ENCODE measurements around the gene REEP3. TPM values are rescaled to one million over a fixed set of nuclear protein-coding genes. Genes with fewer than 3 reads are reported as not detected.
A peak's percentile ranks its signal among the peaks of the same experiment; 100 is the strongest.
"Not testable (repeated sequence)": the region's sequence is repeated elsewhere in the genome, so short reads cannot be mapped to it uniquely, and the experiment has no call there.

Gene REEP3
- total and polyA plus RNA-seq, 4 donors = 32.3 to 87.5 (median 51.4) TPM

GRCh38 chr10:63558132-63558784 lies 37.1 kb downstream of the REEP3 start:
- WGBS (ENCODE audit: insufficient coverage) = no CpG with 5 or more reads among the region's 5 CpGs
- no peak for DNase-seq (ENCODE audit: low read depth in 4 of 6, low spot score in 6 of 6)
- H3K9me3 ChIP-seq (ENCODE audit: control insufficient read depth, insufficient read depth, low read length) = no peaks in the 10 kb centered on the region
- no peaks in the 10 kb centered on the region for H3K27me3 ChIP-seq (ENCODE audit: control insufficient read depth, insufficient read depth, low read length)
- no peaks in the 10 kb centered on the region for H3K36me3 ChIP-seq (ENCODE audit: control insufficient read depth, insufficient read depth, low read length)
- H3K27ac ChIP-seq (ENCODE audit: low read depth, low read length) = no peak overlapping the region
- no peak overlapping the region for H3K4me3 ChIP-seq (ENCODE audit: low read depth, low read length)
- H3K4me1 ChIP-seq (ENCODE audit: control insufficient read depth, insufficient read depth, low read length) = peaks cover 2% of the 10 kb centered on the region

DNA sequence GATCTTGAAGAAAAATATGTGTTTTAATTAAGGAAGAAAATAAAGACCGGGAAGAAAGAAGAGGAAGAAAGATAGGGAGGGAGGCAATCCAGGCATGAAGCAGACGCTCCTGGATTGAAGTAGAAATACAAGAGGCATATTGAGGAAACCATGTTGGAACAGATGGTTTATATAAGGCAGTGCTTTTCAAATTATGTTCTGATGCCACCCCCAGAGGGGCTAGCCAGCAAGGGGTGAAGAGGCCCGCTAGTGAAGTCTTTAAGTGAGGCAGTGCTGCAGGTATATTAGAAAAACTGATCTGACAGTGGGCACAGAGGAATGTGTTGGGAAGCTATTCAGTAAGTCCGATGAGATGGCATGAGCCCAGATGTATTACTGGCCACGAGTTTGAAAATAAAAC lies 40.1 kb downstream of the REEP3 start:
- no peaks in the 10 kb centered on the region for H3K36me3 ChIP-seq (ENCODE audit: control insufficient read depth, insufficient read depth, low read length)
- WGBS (ENCODE audit: insufficient coverage) = 48% methylated on average over 5 of the region's 5 CpGs
- DNase-seq (ENCODE audit: low read depth in 4 of 6, low spot score in 6 of 6) = peak in 1 of 6 donors; percentile 66
- H3K9me3 ChIP-seq (ENCODE audit: control insufficient read depth, insufficient read depth, low read length) = no peaks in the 10 kb centered on the region
- H3K27ac ChIP-seq (ENCODE audit: low read depth, low read length) = no peak overlapping the region
- no peak overlapping the region for H3K4me3 ChIP-seq (ENCODE audit: low read depth, low read length)
- peaks cover 2% of the 10 kb centered on the region for H3K4me1 ChIP-seq (ENCODE audit: control insufficient read depth, insufficient read depth, low read length)
- no peaks in the 10 kb centered on the region for H3K27me3 ChIP-seq (ENCODE audit: control insufficient read depth, insufficient read depth, low read length)

- Histone ChIP-seq H3K9me3 (ENCODE audit: control insufficient read depth, insufficient read depth, low read length) (no peaks in the 10 kb centered on the region), H3K36me3 (ENCODE audit: control insufficient read depth, insufficient read depth, low read length) (no peaks in the 10 kb centered on the region), H3K27me3 (ENCODE audit: control insufficient read depth, insufficient read depth, low read length) (no peaks in the 10 kb centered on the region), H3K4me1 (ENCODE audit: control insufficient read depth, insufficient read depth, low read length) (peaks cover 2% of the 10 kb centered on the region), H3K27ac (ENCODE audit: low read depth, low read length) (no peak overlapping the region), H3K4me3 (ENCODE audit: low read depth, low read length) (no peak overlapping the region)
- no peak for DNase-seq (ENCODE audit: low read depth in 4 of 6, low spot score in 6 of 6)
- no CpG with 5 or more reads among the region's 3 CpGs for WGBS (ENCODE audit: insufficient coverage)
Observed at GRCh38 chr10:63562391-63562790, 41.2 kb downstream of the REEP3 start.

- peaks cover 2% of the 10 kb centered on the region for H3K4me1 ChIP-seq (ENCODE audit: control insufficient read depth, insufficient read depth, low read length)
- no peaks in the 10 kb centered on the region for H3K27me3 ChIP-seq (ENCODE audit: control insufficient read depth, insufficient read depth, low read length)
- H3K4me3 ChIP-seq (ENCODE audit: low read depth, low read length) = no peak overlapping the region
- no peaks in the 10 kb centered on the region for H3K36me3 ChIP-seq (ENCODE audit: control insufficient read depth, insufficient read depth, low read length)
- WGBS (ENCODE audit: insufficient coverage) = 40% methylated on average over 1 of the region's 4 CpGs
- DNase-seq (ENCODE audit: low read depth in 4 of 6, low spot score in 6 of 6) = no peak
- H3K27ac ChIP-seq (ENCODE audit: low read depth, low read length) = no peak overlapping the region
- H3K9me3 ChIP-seq (ENCODE audit: control insufficient read depth, insufficient read depth, low read length) = no peaks in the 10 kb centered on the region
Observed at GRCh38 chr10:63562857-63563256, 41.7 kb downstream of the REEP3 start.

DNA sequence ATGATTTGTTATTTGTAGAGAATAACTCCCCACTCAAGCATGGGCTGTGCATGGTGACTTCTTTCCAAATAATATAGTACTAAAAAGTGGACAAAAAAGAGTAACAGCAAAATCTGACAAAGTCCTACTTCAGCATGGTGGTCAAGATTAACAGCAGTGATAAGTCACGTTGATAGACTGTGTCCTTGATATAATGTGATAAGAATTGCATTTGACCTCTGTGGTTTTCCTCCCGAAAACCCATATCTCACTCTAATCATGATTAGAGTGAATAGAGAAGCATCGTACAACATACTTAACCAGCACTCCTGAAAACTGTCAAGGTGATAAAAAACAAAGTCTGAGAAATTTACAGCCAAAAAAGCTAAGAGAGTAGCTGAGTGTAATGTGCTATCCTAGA lies 42.4 kb downstream of the REEP3 start:
- WGBS (ENCODE audit: insufficient coverage) = no CpG with 5 or more reads among the region's 3 CpGs
- Histone ChIP-seq H3K9me3 (ENCODE audit: control insufficient read depth, insufficient read depth, low read length) (no peaks in the 10 kb centered on the region), H3K27me3 (ENCODE audit: control insufficient read depth, insufficient read depth, low read length) (no peaks in the 10 kb centered on the region), H3K36me3 (ENCODE audit: control insufficient read depth, insufficient read depth, low read length) (no peaks in the 10 kb centered on the region), H3K27ac (ENCODE audit: low read depth, low read length) (no peak overlapping the region), H3K4me1 (ENCODE audit: control insufficient read depth, insufficient read depth, low read length) (peaks cover 2% of the 10 kb centered on the region), H3K4me3 (ENCODE audit: low read depth, low read length) (no peak overlapping the region)
- DNase-seq (ENCODE audit: low read depth in 4 of 6, low spot score in 6 of 6) = no peak

GRCh38 chr10:63564731-63565130 lies 43.5 kb downstream of the REEP3 start:
- H3K4me1 ChIP-seq (ENCODE audit: control insufficient read depth, insufficient read depth, low read length); H3K27me3 ChIP-seq (ENCODE audit: control insufficient read depth, insufficient read depth, low read length): not testable (repeated sequence)

GRCh38 chr10:63573068-63573697 lies 52.0 kb downstream of the REEP3 start:
- no CpG with 5 or more reads among the region's 3 CpGs for WGBS (ENCODE audit: insufficient coverage)
- Histone ChIP-seq H3K36me3 (ENCODE audit: control insufficient read depth, insufficient read depth, low read length) (no peaks in the 10 kb centered on the region), H3K27ac (ENCODE audit: low read depth, low read length) (peak overlapping the region; percentile 88), H3K4me3 (ENCODE audit: low read depth, low read length) (no peak overlapping the region), H3K4me1 (ENCODE audit: control insufficient read depth, insufficient read depth, low read length) (peaks cover 4% of the 10 kb centered on the region), H3K27me3 (ENCODE audit: control insufficient read depth, insufficient read depth, low read length) (no peaks in the 10 kb centered on the region), H3K9me3 (ENCODE audit: control insufficient read depth, insufficient read depth, low read length) (no peaks in the 10 kb centered on the region)
- peak in 5 of 6 donors; percentile 17 to 81 (median 46) for DNase-seq (ENCODE audit: low read depth in 4 of 6, low spot score in 6 of 6)

More at GRCh38 chr10:63564731-63565130, 43.5 kb downstream of the REEP3 start:
- H3K27ac ChIP-seq (ENCODE audit: low read depth, low read length); DNase-seq (ENCODE audit: low read depth in 4 of 6, low spot score in 6 of 6); H3K36me3 ChIP-seq (ENCODE audit: control insufficient read depth, insufficient read depth, low read length); H3K4me3 ChIP-seq (ENCODE audit: low read depth, low read length); H3K9me3 ChIP-seq (ENCODE audit: control insufficient read depth, insufficient read depth, low read length): not testable (repeated sequence)
- WGBS (ENCODE audit: insufficient coverage) = 96% methylated on average over 3 of the region's 3 CpGs

GRCh38 chr10:63574011-63574410 lies 52.8 kb downstream of the REEP3 start:
- WGBS (ENCODE audit: insufficient coverage) = no CpG with 5 or more reads among the region's 2 CpGs
- no peaks in the 10 kb centered on the region for H3K36me3 ChIP-seq (ENCODE audit: control insufficient read depth, insufficient read depth, low read length)
- no peaks in the 10 kb centered on the region for H3K9me3 ChIP-seq (ENCODE audit: control insufficient read depth, insufficient read depth, low read length)
- no peaks in the 10 kb centered on the region for H3K27me3 ChIP-seq (ENCODE audit: control insufficient read depth, insufficient read depth, low read length)
- H3K27ac ChIP-seq (ENCODE audit: low read depth, low read length) = peak overlapping the region; percentile 88
- no peak overlapping the region for H3K4me3 ChIP-seq (ENCODE audit: low read depth, low read length)
- peaks cover 4% of the 10 kb centered on the region for H3K4me1 ChIP-seq (ENCODE audit: control insufficient read depth, insufficient read depth, low read length)
- no peak for DNase-seq (ENCODE audit: low read depth in 4 of 6, low spot score in 6 of 6)

DNA sequence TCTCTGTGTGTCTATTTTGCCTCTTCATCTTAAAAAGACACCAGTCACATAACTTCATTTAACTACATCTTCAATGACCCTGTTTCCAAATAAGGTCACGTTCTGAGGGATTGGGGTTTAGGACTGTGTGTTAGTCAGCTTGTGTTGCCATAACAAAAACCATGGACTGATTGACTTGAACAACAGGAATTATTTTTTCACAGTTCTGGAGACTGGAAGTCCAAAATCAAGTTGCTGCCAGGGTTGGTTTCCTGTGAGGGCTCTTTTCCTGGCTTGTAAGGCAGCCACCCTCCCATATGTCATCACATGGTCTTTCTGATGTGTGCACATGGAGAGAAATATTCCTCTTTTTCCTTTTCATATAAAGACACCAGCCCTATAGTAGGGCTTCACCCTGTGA lies 55.3 kb downstream of the REEP3 start:
- Histone ChIP-seq H3K36me3 (ENCODE audit: control insufficient read depth, insufficient read depth, low read length) (no peaks in the 10 kb centered on the region), H3K9me3 (ENCODE audit: control insufficient read depth, insufficient read depth, low read length) (no peaks in the 10 kb centered on the region), H3K27me3 (ENCODE audit: control insufficient read depth, insufficient read depth, low read length) (no peaks in the 10 kb centered on the region), H3K4me3 (ENCODE audit: low read depth, low read length) (no peak overlapping the region), H3K27ac (ENCODE audit: low read depth, low read length) (no peak overlapping the region), H3K4me1 (ENCODE audit: control insufficient read depth, insufficient read depth, low read length) (peaks cover 4% of the 10 kb centered on the region)
- whole genome bisulfite sequencing (ENCODE audit: insufficient coverage) = 83% methylated on average over 1 of the region's 1 CpG
- DNase-seq (ENCODE audit: low read depth in 4 of 6, low spot score in 6 of 6) = no peak

GRCh38 chr10:63578501-63578900 lies 57.3 kb downstream of the REEP3 start:
- peaks cover 4% of the 10 kb centered on the region for H3K4me1 ChIP-seq (ENCODE audit: control insufficient read depth, insufficient read depth, low read length)
- H3K9me3 ChIP-seq (ENCODE audit: control insufficient read depth, insufficient read depth, low read length) = no peaks in the 10 kb centered on the region
- H3K4me3 ChIP-seq (ENCODE audit: low read depth, low read length) = no peak overlapping the region
- no peaks in the 10 kb centered on the region for H3K36me3 ChIP-seq (ENCODE audit: control insufficient read depth, insufficient read depth, low read length)
- WGBS (ENCODE audit: insufficient coverage) = 93% methylated on average over 3 of the region's 7 CpGs
- DNase-seq (ENCODE audit: low read depth in 4 of 6, low spot score in 6 of 6) = no peak
- no peaks in the 10 kb centered on the region for H3K27me3 ChIP-seq (ENCODE audit: control insufficient read depth, insufficient read depth, low read length)
- H3K27ac ChIP-seq (ENCODE audit: low read depth, low read length) = peak overlapping the region; percentile 47

Measured in spinal cord (tissue), 10 donors.